ENCODE results near the gene CFAP44. TPM values are rescaled to one million over a fixed set of nuclear protein-coding genes. Genes with fewer than 3 reads are reported as not detected.

Gene CFAP44
- total and polyA plus RNA-seq, 2 of the 13 experiments (the other 11 are each of a cell fraction or from before 2014, with no cell fraction given) = 1.7 to 4.7 TPM

GRCh38 chr3:113485161-113485609 lies 43.9 kb upstream of the CFAP44 start (continued):
- no peak; the same call in 1 of the 2 replicates for TF ChIP-seq ZNF788 (CRISPR knock-in tag; IDR thresholded peaks at IDR 0.05; ENCODE audit: borderline replicate concordance)
- TF ChIP-seq RNF219 (CRISPR knock-in tag; IDR thresholded peaks at IDR 0.05) = no peak
- no peak for TF ChIP-seq ZNF652 (CRISPR knock-in tag; IDR thresholded peaks at IDR 0.05; ENCODE audit: borderline replicate concordance, low read depth)
- TF ChIP-seq HIVEP1 (CRISPR knock-in tag; IDR thresholded peaks at IDR 0.05) = no peak
- TF ChIP-seq ZUFSP (CRISPR knock-in tag; IDR thresholded peaks at IDR 0.05; ENCODE audit: borderline replicate concordance) = no peak
- TF ChIP-seq TCF12 (IDR thresholded peaks at IDR 0.05) = no peak
- no peak for TF ChIP-seq TCF12 (CRISPR knock-in tag; IDR thresholded peaks at IDR 0.05)
- no peak for TF ChIP-seq ATF2 (CRISPR knock-in tag; IDR thresholded peaks at IDR 0.05)
- TF ChIP-seq SOX13 (IDR thresholded peaks at IDR 0.05) = no peak
- TF ChIP-seq SOX13 (CRISPR knock-in tag; conservative IDR thresholded peaks at IDR 0.05 in 1 of 2, IDR thresholded peaks at IDR 0.05 in 1 of 2) = no peak
- no peak for TF ChIP-seq MEIS2 (CRISPR knock-in tag; IDR thresholded peaks at IDR 0.05)
- TF ChIP-seq ZNF704 (CRISPR knock-in tag; IDR thresholded peaks at IDR 0.05; ENCODE audit: borderline replicate concordance) = no peak
- no peak for TF ChIP-seq ZNF598 (CRISPR knock-in tag; IDR thresholded peaks at IDR 0.05; ENCODE audit: borderline replicate concordance)
- no peak for TF ChIP-seq ZHX2 (IDR thresholded peaks at IDR 0.05; ENCODE audit: low read depth)
- TF ChIP-seq ZHX2 (CRISPR knock-in tag; IDR thresholded peaks at IDR 0.05; ENCODE audit: borderline replicate concordance) = no peak
- TF ChIP-seq ZNF335 (CRISPR knock-in tag; IDR thresholded peaks at IDR 0.05) = no peak
- TF ChIP-seq ZNF563 (CRISPR knock-in tag; IDR thresholded peaks at IDR 0.05) = no peak
- TF ChIP-seq KAT2B (IDR thresholded peaks at IDR 0.05; ENCODE audit: borderline replicate concordance, low read depth, low read length) = no peak

All from HepG2 (cell line).